ENCODE measurements around the gene PTPDC1. TPM values are rescaled to one million over a fixed set of nuclear protein-coding genes. Genes with fewer than 3 reads are reported as not detected.
"Not testable (repeated sequence)": the region's sequence is repeated elsewhere in the genome, so short reads cannot be mapped to it uniquely, and the experiment has no call there.

The PTPDC1 gene
- total RNA-seq, 1 experiment from 2014 or later = 10.6 TPM

- in situ Hi-C loops (cut with HindIII; ENCODE audit: low pct_unique_long_range_greater_than_20kb, low sequenced_read_pairs) = loop anchor here (10.0 kb wide), 1 partner anchor 92 kb away; no protein-coding TSS in a partner anchor
- no peak for DNase-seq (ENCODE audit: low read depth, low spot score)
Measured at GRCh38 chr9:94082956-94083355, 1.3 kb upstream of the PTPDC1 start.

GRCh38 chr9:94083384-94083783 lies 880 bp upstream of the PTPDC1 start:
- in situ Hi-C loops (cut with HindIII; ENCODE audit: low pct_unique_long_range_greater_than_20kb, low sequenced_read_pairs) = loop anchor here (10.0 kb wide), 1 partner anchor 91 kb away; no protein-coding TSS in a partner anchor
- DNase-seq (ENCODE audit: low read depth, low spot score) = no peak

GRCh38 chr9:94085062-94085639 lies 887 bp downstream of the PTPDC1 start:
- in situ Hi-C loops (cut with HindIII; ENCODE audit: low pct_unique_long_range_greater_than_20kb, low sequenced_read_pairs) = loop anchor here (10.0 kb wide), 1 partner anchor 90 kb away; no protein-coding TSS in a partner anchor
- DNase-seq (ENCODE audit: low read depth, low spot score) = no peak

- in situ Hi-C loops (cut with HindIII; ENCODE audit: low pct_unique_long_range_greater_than_20kb, low sequenced_read_pairs) = loop anchor here (10.0 kb wide), 1 partner anchor 88 kb away; no protein-coding TSS in a partner anchor
- DNase-seq (ENCODE audit: low read depth, low spot score) = no peak
Measured at GRCh38 chr9:94086486-94087345, 2.5 kb downstream of the PTPDC1 start.

- in situ Hi-C loops (cut with HindIII; ENCODE audit: low pct_unique_long_range_greater_than_20kb, low sequenced_read_pairs); DNase-seq (ENCODE audit: low read depth, low spot score): not testable (repeated sequence)
Measured at GRCh38 chr9:94094219-94095145, 10.2 kb downstream of the PTPDC1 start.

GRCh38 chr9:94096819-94097577 lies 12.7 kb downstream of the PTPDC1 start:
- DNase-seq (ENCODE audit: low read depth, low spot score) = no peak
- in situ Hi-C loops (cut with HindIII; ENCODE audit: low pct_unique_long_range_greater_than_20kb, low sequenced_read_pairs) = no loop called here

GRCh38 chr9:94097788-94098414 lies 13.6 kb downstream of the PTPDC1 start:
- in situ Hi-C loops (cut with HindIII; ENCODE audit: low pct_unique_long_range_greater_than_20kb, low sequenced_read_pairs) = no loop called here
- DNase-seq (ENCODE audit: low read depth, low spot score) = no peak

GRCh38 chr9:94100152-94100879 lies 16.1 kb downstream of the PTPDC1 start:
- in situ Hi-C loops (cut with HindIII; ENCODE audit: low pct_unique_long_range_greater_than_20kb, low sequenced_read_pairs) = no loop called here
- peak; percentile 21 for DNase-seq (ENCODE audit: low read depth, low spot score)

GRCh38 chr9:94101162-94101853 lies 17.0 kb downstream of the PTPDC1 start:
- in situ Hi-C loops (cut with HindIII; ENCODE audit: low pct_unique_long_range_greater_than_20kb, low sequenced_read_pairs) = no loop called here
- DNase-seq (ENCODE audit: low read depth, low spot score) = no peak

- in situ Hi-C loops (cut with HindIII; ENCODE audit: low pct_unique_long_range_greater_than_20kb, low sequenced_read_pairs) = no loop called here
- DNase-seq (ENCODE audit: low read depth, low spot score) = peak; percentile 32
Measured at GRCh38 chr9:94108584-94108983, 24.3 kb downstream of the PTPDC1 start.

- no peak for DNase-seq (ENCODE audit: low read depth, low spot score)
Measured at GRCh38 chr9:94110821-94111252, 26.6 kb downstream of the PTPDC1 start.

GRCh38 chr9:94111446-94111845 lies 27.2 kb downstream of the PTPDC1 start:
- peak; percentile 64 for DNase-seq (ENCODE audit: low read depth, low spot score)
- in situ Hi-C loops (cut with HindIII; ENCODE audit: low pct_unique_long_range_greater_than_20kb, low sequenced_read_pairs) = no loop called here

More at GRCh38 chr9:94110821-94111252, 26.6 kb downstream of the PTPDC1 start:
- in situ Hi-C loops (cut with HindIII; ENCODE audit: low pct_unique_long_range_greater_than_20kb, low sequenced_read_pairs) = no loop called here

- in situ Hi-C loops (cut with HindIII; ENCODE audit: low pct_unique_long_range_greater_than_20kb, low sequenced_read_pairs) = no loop called here
- no peak for DNase-seq (ENCODE audit: low read depth, low spot score)
Measured at GRCh38 chr9:94112716-94113465, 28.6 kb downstream of the PTPDC1 start.

- in situ Hi-C loops (cut with HindIII; ENCODE audit: low pct_unique_long_range_greater_than_20kb, low sequenced_read_pairs); DNase-seq (ENCODE audit: low read depth, low spot score): not testable (repeated sequence)
Measured at GRCh38 chr9:94120088-94120487, 35.8 kb downstream of the PTPDC1 start.

GRCh38 chr9:94120854-94121376 lies 36.7 kb downstream of the PTPDC1 start:
- no peak for DNase-seq (ENCODE audit: low read depth, low spot score)
- in situ Hi-C loops (cut with HindIII; ENCODE audit: low pct_unique_long_range_greater_than_20kb, low sequenced_read_pairs) = no loop called here
